ENCODE results near the gene STYK1.

- TF ChIP-seq EZH2 (IDR thresholded peaks at IDR 0.05) = no peak
- TF ChIP-seq CTCF (IDR thresholded peaks at IDR 0.05) = no peak
- no peak for TF ChIP-seq EZH2phosphoT487 (IDR thresholded peaks at IDR 0.05)
Observed at GRCh38 chr12:10720974-10721650, 47.3 kb upstream of the STYK1 start.
